K562 (cell line): Measurements from ENCODE around the gene AP1AR. TPM values are rescaled to one million over a fixed set of nuclear protein-coding genes. Genes with fewer than 3 reads are reported as not detected.

Experiments
- ATAC-seq: fragments of 200-7000 bp; cut with Tn5 transposase; 3 replicates; pipeline ENCODE4 v1.9.1; 2020; ENCODE audit warnings: moderate library complexity
- BruUV-seq: library from RNA; stranded (reverse); fragments of 400-500 nt; replicated peaks from 2 replicates; lab custom pipeline; 2021; lab: Mats Ljungman, UMichigan
- CTCF ChIA-PET: fragments of 300-600 bp; formaldehyde crosslinking; extraction: SDS; loops from one replicate; lab custom pipeline; 2021; ENCODE audit warnings: low intra/inter-chr PET ratio; lab: Yijun Ruan, JAX
- POLR2A ChIA-PET: fragments of 300-600, 350-650 bp; sonication (Branson Sonifier 250); formaldehyde crosslinking; extraction: SDS; loops from one replicate; lab custom pipeline; 2021; ENCODE audit warnings: antibody characterized with exemption, inconsistent platforms; lab: Yijun Ruan, JAX
- DNase-seq, 4 experiments: peaks; one replicate each; pipeline versions ENCODE4 v3.0.0 to v3.0.0-alpha.2; 2011 to 2018; ENCODE audit warnings: low spot score in 3 of 4, mixed read lengths in 3 of 4; ENCODE audit errors: extremely low read depth in 1 of 4
- FAIRE-seq: peaks from 2 replicates; lab custom pipeline; 2011; peaks lifted over from hg19 to GRCh38; lab: Jason Lieb, UNC
- H2AFZ ChIP-seq: 2 replicates; pipeline ENCODE4 v1.6.0; 2011; ENCODE audit warnings: low read depth, low read length, control low read depth, inconsistent platforms
- H3K27ac ChIP-seq: fragments of 200-600 bp; 3 replicates; pipeline ENCODE4 v1.8.0; 2011; ENCODE audit warnings: low read depth, mild to moderate bottlenecking, control low read depth, inconsistent platforms, low read length, moderate library complexity, mixed read lengths; ENCODE audit errors: extremely low read depth
- H3K27me3 ChIP-seq, 2 experiments: fragments of 300-600 bp in 1 of 2; 2 replicates in 1 of 2; 3 replicates in 1 of 2; pipeline versions ENCODE4 v1.6.0 to v1.8.0; 2011; ENCODE audit warnings: inconsistent platforms in 2 of 2, low read length in 2 of 2, mild to moderate bottlenecking in 1 of 2, mixed read lengths in 1 of 2, moderate library complexity in 1 of 2; ENCODE audit not compliant: control insufficient read depth in 2 of 2, insufficient read depth in 2 of 2
- H3K36me3 ChIP-seq: fragments of 300-600 bp; 3 replicates; pipeline ENCODE4 v1.8.0; 2011; ENCODE audit warnings: mild to moderate bottlenecking, low read length, inconsistent platforms; ENCODE audit not compliant: control insufficient read depth, insufficient read depth
- H3K4me1 ChIP-seq, 2 experiments: fragments of 200-600 bp in 1 of 2; replicated peaks in 1 of 2; 2 replicates in 1 of 2; 3 replicates in 1 of 2; pipeline versions ENCODE4 v1.5.1 to v1.8.0; 2011; ENCODE audit warnings: inconsistent platforms in 2 of 2, low read length in 2 of 2, mild to moderate bottlenecking in 1 of 2, mixed read lengths in 1 of 2, moderate library complexity in 1 of 2; ENCODE audit not compliant: control insufficient read depth in 2 of 2, insufficient read depth in 2 of 2
- H3K4me2 ChIP-seq: 2 replicates; pipeline ENCODE4 v1.6.1; 2011; ENCODE audit warnings: low read length, control low read depth, inconsistent platforms, mixed read lengths; ENCODE audit not compliant: insufficient read depth
- H3K4me3 ChIP-seq: fragments of 200-600 bp; sonication (generic), shearing (Covaris generic); 2 replicates; pipeline ENCODE4 v1.5.1; 2016; ENCODE audit warnings: control low read depth, inconsistent platforms
- H3K79me2 ChIP-seq: fragments of 200-600 bp; 3 replicates; pipeline ENCODE4 v1.8.0; 2011; ENCODE audit warnings: low read length, inconsistent platforms; ENCODE audit not compliant: control insufficient read depth, insufficient read depth
- H3K9ac ChIP-seq, 2 experiments: 2 replicates each; pipeline versions ENCODE4 v1.6.0 to v1.6.1; 2011; ENCODE audit warnings: low read depth in 2 of 2, low read length in 2 of 2, control low read depth in 1 of 2, inconsistent platforms in 1 of 2, mild to moderate bottlenecking in 1 of 2, mixed read lengths in 1 of 2; ENCODE audit not compliant: insufficient read depth in 1 of 2
- H3K9me1 ChIP-seq: one replicate; pipeline ENCODE4 v1.6.0; 2011; ENCODE audit warnings: inconsistent platforms, mild to moderate bottlenecking, low read length, moderate library complexity; ENCODE audit not compliant: control insufficient read depth, insufficient read depth
- H3K9me3 ChIP-seq: replicated peaks from 2 replicates; pipeline ENCODE4 v1.5.1; 2011; ENCODE audit warnings: low read depth, low read length, inconsistent platforms; ENCODE audit not compliant: control insufficient read depth, insufficient read depth
- H4K20me1 ChIP-seq: replicated peaks from 2 replicates; pipeline ENCODE4 v1.6.1; 2011; ENCODE audit warnings: low read length, inconsistent platforms, mixed read lengths; ENCODE audit not compliant: control insufficient read depth, insufficient read depth
- C11orf30 ChIP-seq: fragments of 450-650 bp; IDR thresholded peaks from 2 replicates; pipeline ENCODE4 v1.6.1; 2016; ENCODE audit warnings: low read depth, mild to moderate bottlenecking
- CUX1 ChIP-seq: fragments of 200-800 bp; sonication (Bioruptor generic); IDR thresholded peaks from 2 replicates; pipeline ENCODE4 v1.6.1; 2016; ENCODE audit warnings: missing genetic modification characterization, missing compliant biosample characterization
- MAFG ChIP-seq: fragments of 450-650 bp; conservative IDR thresholded peaks from 2 replicates; pipeline ENCODE4 v1.6.1; 2016; ENCODE audit warnings: missing genetic modification characterization, missing compliant biosample characterization
- POLR2AphosphoS2 ChIP-seq: IDR thresholded peaks from 2 replicates; pipeline ENCODE4 v1.6.1; 2012; ENCODE audit warnings: low read length, improper control_type of control experiment
- ZBTB17 ChIP-seq: fragments of 450-650 bp; formaldehyde crosslinking; IDR thresholded peaks from 2 replicates; pipeline ENCODE4 v1.4.0; 2020; ENCODE audit warnings: mild to moderate bottlenecking
- ZFP91 ChIP-seq: sonication (generic); formaldehyde crosslinking; IDR thresholded peaks from 2 replicates; pipeline ENCODE4 v1.8.0; 2022; ENCODE audit warnings: mild to moderate bottlenecking, missing genetic modification reagents
- ZNF143 ChIP-seq: sonication (generic); formaldehyde crosslinking; IDR thresholded peaks from 2 replicates; pipeline ENCODE4 v1.9.0; 2022; ENCODE audit warnings: mild to moderate bottlenecking, missing genetic modification reagents
- ZNF511 ChIP-seq: sonication (generic); formaldehyde crosslinking; IDR thresholded peaks from 2 replicates; pipeline ENCODE4 v1.8.0; 2022; ENCODE audit warnings: mild to moderate bottlenecking, missing genetic modification reagents
- WGBS: fragments of 100-300 bp; shearing (Covaris generic); methylation state at CpG from one replicate; pipeline ENCODE4 v1.1.6; 2016; ENCODE audit warnings: low coverage, mixed read lengths; ENCODE audit not compliant: insufficient coverage; ENCODE audit errors: missing lambda C conversion rate; 5-methylcytosine and 5-hydroxymethylcytosine counted together
- in situ Hi-C: fragments of 300-500 bp; cut with MboI; formaldehyde crosslinking; loops from 4 replicates; pipeline ENCODE4 v1.15.0; 2018; ENCODE audit warnings: inconsistent platforms, mixed read lengths
- intact Hi-C: fragments of 100-400 bp; cut with micrococcal nuclease; formaldehyde crosslinking; loops from 2 replicates; pipeline ENCODE4 v1.14.2; 2022
- polyA plus RNA-seq, 8 experiments: library from polyadenylated mRNA; depleted of rRNA in 4 of 8; stranded (reverse) in 5 of 8; unstranded in 3 of 8; fragments of >200 nt; fragmentation: Nextera tagmentation in 2 of 8; fragmentation: Illumina TruSeq in 1 of 8; extraction: Ambion mirVana in 2 of 8; extraction: Trizol in 1 of 8; gene quantifications; 2 replicates each; pipeline versions ENCODE4 v1.2.1 to v1.2.3, GENCODE V29; 2011 to 2014; ENCODE audit warnings: inconsistent platforms in 1 of 8, missing spikeins in 1 of 8
- total RNA-seq, 7 experiments: library from RNA; depleted of rRNA in 6 of 7; stranded (reverse); fragments of >200 nt in 6 of 7; fragmentation: Illumina TruSeq in 2 of 7; extraction: Trizol in 2 of 7; gene quantifications; 2 replicates each; pipeline versions ENCODE4 v1.2.1 to v1.2.3, GENCODE V29; 2011 to 2021; ENCODE audit warnings: low replicate concordance in 1 of 7
- TF ChIP-seq, protein P1 (sequence below): fragments of 250-450 bp; sonication (Bioruptor Pico); IDR thresholded peaks from 2 replicates; pipeline ENCODE4 v1.8.0; 2021; ENCODE audit warnings: mild to moderate bottlenecking, moderate library complexity

The AP1AR gene
- total and polyA plus RNA-seq, 9 of the 15 experiments (the other 6 are each of a cell fraction or from before 2014, with no cell fraction given): 2.6 to 20.7 (median 12.2) TPM

- TF ChIP-seq ZFP91 (CRISPR knock-in tag) (no peak), POLR2AphosphoS2 (no peak), ZBTB17 (CRISPR knock-in tag) (no peak)
Measured at GRCh38 chr4:112266823-112267222, 35.2 kb downstream of the AP1AR start (continued).

DNA sequence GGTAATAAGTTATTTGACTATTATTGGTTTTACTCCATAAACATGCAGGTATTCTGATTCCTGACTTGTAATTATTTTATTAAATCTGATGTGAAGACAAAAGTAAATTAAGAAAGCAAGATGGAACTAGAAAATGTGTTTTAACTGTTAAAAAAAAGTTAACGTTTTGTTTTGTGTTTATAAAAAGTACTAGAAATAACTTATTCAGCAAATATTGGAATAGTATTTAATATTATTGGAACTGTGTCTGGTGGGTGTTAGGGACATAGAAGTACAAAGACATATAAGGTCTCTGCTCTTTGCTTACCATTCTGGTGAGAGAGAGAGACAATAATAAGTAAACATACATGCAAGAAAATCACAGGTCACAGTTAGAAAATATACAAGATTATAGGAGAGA lies 38.5 kb downstream of the AP1AR start:
- no peaks in the 10 kb centered on the region for H3K4me1 ChIP-seq
- CTCF ChIA-PET: no interaction called here
- no TSS peak for BruUV-seq
- H3K36me3 ChIP-seq: peaks cover 16% of the 10 kb centered on the region
- ATAC-seq (no peak), DNase-seq (no peak), FAIRE-seq (no peak)
- no peaks in the 10 kb centered on the region for H4K20me1 ChIP-seq
- H3K27ac ChIP-seq: no peak overlapping the region
- no peaks in the 10 kb centered on the region for H3K27me3 ChIP-seq
- no peak overlapping the region for H3K9ac ChIP-seq
- H3K9me3 ChIP-seq: no peaks in the 10 kb centered on the region
- no peak overlapping the region for H3K4me2 ChIP-seq
- H3K79me2 ChIP-seq: no peaks in the 10 kb centered on the region
- POLR2A ChIA-PET: no interaction called here
- H3K9me1 ChIP-seq: no peaks in the 10 kb centered on the region
- in situ Hi-C loops: no loop called here
- intact Hi-C loops: no loop called here
- 36% methylated on average over 1 of the region's 1 CpG for WGBS
- H2AFZ ChIP-seq: no peak overlapping the region
- no peak overlapping the region for H3K4me3 ChIP-seq
- no peak for TF ChIP-seq ZNF143 (CRISPR knock-in tag)
- TF ChIP-seq CUX1 (CRISPR knock-in tag): no peak
- TF ChIP-seq MAFG: peak; percentile 48; the same call in 1 of the 2 replicates
- TF ChIP-seq C11orf30: peak; percentile 70
- TF ChIP-seq, protein P1, sequence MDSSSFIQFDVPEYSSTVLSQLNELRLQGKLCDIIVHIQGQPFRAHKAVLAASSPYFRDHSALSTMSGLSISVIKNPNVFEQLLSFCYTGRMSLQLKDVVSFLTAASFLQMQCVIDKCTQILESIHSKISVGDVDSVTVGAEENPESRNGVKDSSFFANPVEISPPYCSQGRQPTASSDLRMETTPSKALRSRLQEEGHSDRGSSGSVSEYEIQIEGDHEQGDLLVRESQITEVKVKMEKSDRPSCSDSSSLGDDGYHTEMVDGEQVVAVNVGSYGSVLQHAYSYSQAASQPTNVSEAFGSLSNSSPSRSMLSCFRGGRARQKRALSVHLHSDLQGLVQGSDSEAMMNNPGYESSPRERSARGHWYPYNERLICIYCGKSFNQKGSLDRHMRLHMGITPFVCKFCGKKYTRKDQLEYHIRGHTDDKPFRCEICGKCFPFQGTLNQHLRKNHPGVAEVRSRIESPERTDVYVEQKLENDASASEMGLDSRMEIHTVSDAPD (CRISPR knock-in tag): no peak
- TF ChIP-seq ZNF511 (CRISPR knock-in tag): no peak
